SH-SY5Y (cell line): ENCODE measurements around the gene FXR2.

Experiments used
- GATA2 ChIP-seq: IDR thresholded peaks from 2 replicates; pipeline ENCODE4 v1.6.1; 2011; ENCODE audit warnings: mild to moderate bottlenecking, low read depth, low read length
- GATA3 ChIP-seq: IDR thresholded peaks from 2 replicates; pipeline ENCODE4 v1.6.1; 2011; ENCODE audit warnings: low read depth, mild to moderate bottlenecking, low read length, moderate library complexity

The FXR2 gene

GRCh38 chr17:7572338-7572587 lies 42.4 kb downstream of the FXR2 start:
- no peak for TF ChIP-seq GATA2
- TF ChIP-seq GATA3: no peak

GRCh38 chr17:7570351-7570750 lies 44.3 kb downstream of the FXR2 start:
- TF ChIP-seq GATA2: no peak
- TF ChIP-seq GATA3: no peak

GRCh38 chr17:7569571-7569970 lies 45.1 kb downstream of the FXR2 start:
- no peak for TF ChIP-seq GATA2
- no peak for TF ChIP-seq GATA3

- TF ChIP-seq GATA3: no peak
Observed at GRCh38 chr17:7563115-7563869, 51.4 kb downstream of the FXR2 start.

GRCh38 chr17:7562208-7562605 lies 52.5 kb downstream of the FXR2 start:
- TF ChIP-seq GATA2: no peak
- no peak for TF ChIP-seq GATA3

GRCh38 chr17:7561589-7562207 lies 53.0 kb downstream of the FXR2 start, which contains the start of gene SENP3:
Gene SENP3, plus strand, starts transcription at chr17:7561919. Its CDS starts 1,158 bp downstream, at chr17:7563077.
- no peak for TF ChIP-seq GATA2

- TF ChIP-seq GATA2 (no peak), GATA3 (no peak)
Observed at GRCh38 chr17:7561028-7561575, 53.6 kb downstream of the FXR2 start.

- TF ChIP-seq GATA3 (no peak), GATA2 (no peak)
Observed at GRCh38 chr17:7560172-7561027, 54.3 kb downstream of the FXR2 start.

- no peak for TF ChIP-seq GATA2
- TF ChIP-seq GATA3: no peak
Observed at GRCh38 chr17:7559320-7560171, 55.2 kb downstream of the FXR2 start.

GRCh38 chr17:7558544-7559319 lies 56.0 kb downstream of the FXR2 start, which contains the start of gene TNFSF13:
Gene TNFSF13, plus strand, starts transcription at chr17:7558750. Its CDS starts 290 bp downstream, at chr17:7559040.
- no peak for TF ChIP-seq GATA3
- no peak for TF ChIP-seq GATA2

- TF ChIP-seq GATA2: no peak
- no peak for TF ChIP-seq GATA3
Observed at GRCh38 chr17:7557775-7558543, 56.7 kb downstream of the FXR2 start.

GRCh38 chr17:7557147-7557764 lies 57.4 kb downstream of the FXR2 start:
- TF ChIP-seq GATA3 (no peak), GATA2 (no peak)

GRCh38 chr17:7556627-7557026 lies 58.1 kb downstream of the FXR2 start:
- TF ChIP-seq GATA3 (no peak), GATA2 (no peak)
